Left hindlimb (tissue), 1 donor: ENCODE data around the gene TMEM121B.
"Not testable (repeated sequence)": the region's sequence is repeated elsewhere in the genome, so short reads cannot be mapped to it uniquely, and the experiment has no call there.

Source experiments
- DNase-seq: peaks from one replicate; pipeline ENCODE4 v3.0.0-alpha.2; 2018

TMEM121B gene

DNA sequence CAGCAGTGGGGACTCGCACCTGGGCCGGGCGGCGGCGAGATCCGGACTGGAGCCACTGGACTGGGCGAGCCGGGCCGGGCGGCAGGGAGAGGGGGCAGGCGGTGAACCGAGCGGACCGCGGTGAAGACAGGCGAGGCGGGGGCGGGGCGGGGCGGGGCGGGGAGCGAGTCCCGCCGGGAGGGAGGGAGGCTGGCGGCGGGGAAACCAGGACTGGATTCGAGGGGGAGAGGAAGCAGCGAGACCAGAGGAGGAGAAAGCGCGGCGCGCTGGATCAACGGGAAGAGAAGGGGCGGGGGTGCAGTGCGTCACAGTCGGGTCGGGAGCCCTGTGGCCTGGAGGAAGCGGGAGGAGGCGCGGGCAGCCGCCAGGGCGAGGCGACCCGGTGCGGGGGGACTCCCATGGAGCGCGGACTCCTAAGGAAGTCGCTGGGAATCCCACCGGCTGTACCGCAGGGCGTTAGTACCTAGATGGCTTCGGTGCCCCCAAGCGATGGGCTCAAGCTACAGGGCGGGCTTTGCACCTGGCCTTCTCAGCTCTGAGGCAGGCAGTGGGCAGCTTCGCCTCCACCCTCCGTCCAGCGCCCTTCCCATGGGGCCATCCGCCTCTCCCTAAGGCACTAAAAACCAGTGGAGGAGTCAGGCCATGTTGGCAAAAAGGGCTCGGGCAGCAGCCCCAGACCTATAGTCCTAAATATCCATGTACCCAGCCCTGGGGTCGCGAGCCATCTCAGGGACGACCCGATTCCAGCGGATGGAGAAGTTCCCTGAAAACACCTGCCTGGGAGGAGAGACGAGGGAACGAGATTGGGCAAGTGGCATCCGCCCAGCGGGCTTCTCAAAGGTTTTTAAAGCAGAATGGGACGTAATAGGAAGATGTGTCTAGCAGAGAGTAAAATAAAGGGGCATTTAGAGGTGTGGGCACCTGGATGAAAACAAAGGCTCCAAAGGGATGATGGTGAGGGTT, at the start of gene TMEM121B:
TSS of gene TMEM121B (minus strand) at position 128 of the 963 bp plus-strand sequence. CDS start 233 bp downstream, outside the sequence.
- peak; percentile 77 for DNase-seq

DNA sequence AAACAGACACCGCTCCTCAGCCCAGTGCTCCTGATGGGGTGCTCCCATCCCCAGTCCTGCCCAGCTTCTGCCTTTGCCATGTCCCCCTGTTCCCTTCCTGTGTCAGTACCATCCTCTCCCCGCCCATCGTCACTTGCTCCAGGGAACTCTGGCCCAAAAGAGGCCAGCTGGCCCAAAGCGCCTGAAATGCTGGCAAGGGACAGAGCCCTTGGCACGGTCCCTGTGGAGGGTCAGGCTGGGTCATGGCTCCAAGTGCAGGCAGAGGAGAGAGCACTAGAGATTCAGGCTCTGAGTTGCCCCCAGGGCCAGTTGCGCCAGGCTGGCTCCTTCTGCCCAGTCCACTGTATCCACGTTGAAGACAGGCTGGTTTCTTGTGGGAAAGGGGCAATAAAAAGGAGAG, 46.3 kb upstream of the TMEM121B start:
- DNase-seq, result no peak

DNA sequence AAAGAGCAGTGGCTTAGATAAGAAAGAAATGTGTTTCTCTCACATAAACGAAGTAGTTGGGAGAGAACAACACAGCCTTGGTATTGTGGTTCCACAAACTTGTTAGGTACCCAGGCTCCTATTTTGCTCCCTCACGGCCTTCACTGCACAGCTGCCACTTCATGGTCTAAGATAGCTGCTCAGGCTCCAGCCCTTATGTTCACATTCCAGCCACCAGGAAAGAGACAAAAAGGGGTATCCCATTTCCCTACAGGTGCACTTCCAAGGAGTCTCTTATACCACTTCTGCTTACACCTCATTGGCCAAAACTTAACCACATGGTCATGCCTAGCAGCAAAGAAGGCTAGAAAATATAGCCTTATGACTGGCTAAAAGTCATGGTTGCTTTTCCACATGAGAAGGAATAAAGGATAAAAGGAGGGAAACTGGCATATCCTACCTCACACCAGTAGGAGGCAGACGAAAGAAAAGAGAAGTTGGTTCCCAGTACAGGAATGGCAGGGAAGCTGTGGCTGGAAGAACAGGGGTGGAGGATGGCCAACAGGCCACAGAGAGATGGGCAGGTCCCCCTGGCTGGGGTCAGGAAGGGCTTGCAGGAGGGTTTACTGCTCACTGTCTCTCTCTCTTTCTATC, 43.3 kb upstream of the TMEM121B start:
- no peak for DNase-seq

DNA sequence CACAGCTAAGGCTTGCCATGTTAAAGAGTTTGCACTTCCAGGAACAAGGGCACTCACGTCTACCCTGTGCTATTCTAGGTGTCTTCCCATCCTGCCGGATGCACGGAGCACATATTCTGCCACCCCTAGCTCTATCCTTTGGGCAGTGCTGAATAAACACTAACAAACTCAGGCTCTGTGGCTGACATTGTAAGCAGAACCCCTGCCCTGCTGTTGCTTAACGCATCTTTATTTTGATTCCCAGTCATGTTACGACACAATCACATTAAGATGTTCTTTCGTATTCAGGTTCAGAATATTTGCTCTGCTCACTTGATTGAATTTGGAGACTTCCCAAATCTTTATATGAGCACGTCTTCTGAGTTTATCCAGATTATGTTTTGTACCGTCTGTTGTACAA, 41.6 kb upstream of the TMEM121B start:
- DNase-seq, result no peak

DNA sequence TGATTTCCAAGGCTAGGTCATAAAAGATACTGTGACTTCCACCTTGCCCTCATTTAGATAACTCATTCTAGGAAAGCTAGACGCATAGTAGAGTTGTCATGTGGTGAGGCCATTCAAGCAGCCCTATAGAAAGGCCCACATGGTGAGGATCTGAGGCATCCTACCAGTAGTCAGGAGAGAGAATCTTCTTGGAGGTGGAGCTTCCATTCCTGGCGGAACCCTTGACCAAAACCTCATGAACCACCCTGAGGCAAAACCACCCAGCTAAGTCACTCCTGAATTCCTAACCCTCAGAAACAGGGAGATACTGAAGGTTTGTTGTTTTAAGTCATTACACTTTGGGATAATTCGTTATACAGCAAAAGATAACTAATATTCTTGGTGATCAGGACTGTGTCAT, 40.8 kb upstream of the TMEM121B start:
- no peak for DNase-seq

DNA sequence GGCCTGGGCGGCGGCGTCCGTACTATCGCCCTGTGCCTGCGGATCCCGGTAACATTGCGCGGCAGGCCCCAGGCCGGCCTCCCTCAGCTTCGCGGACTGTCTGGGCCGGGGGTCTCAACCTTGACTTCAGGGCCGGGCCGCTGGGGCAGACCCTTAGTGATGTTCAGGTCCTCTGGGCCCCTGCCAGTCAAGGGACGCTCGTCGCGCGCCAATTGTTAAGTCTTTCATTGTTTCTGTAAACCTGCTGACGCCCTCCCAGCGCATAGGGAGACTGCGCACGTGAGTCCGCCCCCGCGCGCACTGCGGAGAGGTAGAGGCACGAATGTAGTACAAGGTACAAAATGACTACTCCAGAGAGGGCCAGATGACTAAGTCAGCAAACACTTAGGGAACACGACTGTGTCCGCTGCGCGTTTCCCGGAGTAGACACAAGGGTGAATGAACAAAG, 38.4 kb upstream of the TMEM121B start:
- peak; percentile 67 for DNase-seq

DNA sequence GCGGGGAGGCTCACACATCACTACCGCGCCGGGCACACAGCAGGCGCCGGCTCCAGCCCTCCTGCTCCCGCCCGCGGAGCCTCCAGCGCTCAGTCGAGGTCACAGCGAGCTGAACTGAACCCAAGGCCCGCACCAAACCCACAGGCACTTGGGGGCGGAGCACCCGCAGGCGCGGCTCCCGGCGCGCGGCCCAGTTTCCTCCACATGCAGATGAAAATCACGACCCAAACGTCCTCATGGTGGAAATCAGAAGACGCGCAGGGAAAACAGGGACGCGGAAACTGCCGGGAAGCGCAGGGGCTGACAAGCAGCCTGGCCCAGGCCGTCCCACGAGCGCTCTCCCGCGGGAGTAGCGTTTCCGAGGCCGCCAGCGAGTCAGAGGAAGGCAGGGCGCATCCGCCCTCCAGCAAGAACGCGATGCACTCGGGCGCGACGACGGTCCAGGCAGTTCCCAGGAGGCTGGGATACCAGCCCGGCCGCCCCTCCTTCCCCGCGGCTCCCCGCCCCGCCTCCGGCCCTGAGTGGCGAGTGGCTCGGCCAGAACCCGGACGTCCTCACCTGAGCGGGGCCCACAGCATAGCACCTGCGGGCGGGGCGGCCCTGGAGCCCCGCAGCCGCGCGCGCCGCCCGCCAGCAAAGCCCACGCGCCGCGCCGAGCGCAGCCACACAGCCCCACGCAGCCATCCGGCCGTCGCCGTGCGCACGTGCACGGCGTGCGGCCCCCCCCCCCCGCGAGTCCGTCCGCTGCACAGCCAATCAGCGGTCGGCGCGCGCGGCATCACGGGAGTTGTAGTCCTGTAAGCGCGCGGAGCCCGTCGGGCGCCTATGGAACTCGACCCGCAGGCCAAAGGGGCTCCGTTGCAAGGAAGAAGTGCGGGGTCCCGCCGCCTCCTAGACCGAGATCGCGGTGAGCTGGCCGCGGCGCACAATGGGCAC, 37.7 kb upstream of the TMEM121B start, which contains the start of gene HDHD5:
TSS of gene HDHD5 (minus strand) at position 710 of the 936 bp plus-strand sequence. CDS start at position 684, 26 bp downstream.
- DNase-seq, result peak; percentile 92

DNA sequence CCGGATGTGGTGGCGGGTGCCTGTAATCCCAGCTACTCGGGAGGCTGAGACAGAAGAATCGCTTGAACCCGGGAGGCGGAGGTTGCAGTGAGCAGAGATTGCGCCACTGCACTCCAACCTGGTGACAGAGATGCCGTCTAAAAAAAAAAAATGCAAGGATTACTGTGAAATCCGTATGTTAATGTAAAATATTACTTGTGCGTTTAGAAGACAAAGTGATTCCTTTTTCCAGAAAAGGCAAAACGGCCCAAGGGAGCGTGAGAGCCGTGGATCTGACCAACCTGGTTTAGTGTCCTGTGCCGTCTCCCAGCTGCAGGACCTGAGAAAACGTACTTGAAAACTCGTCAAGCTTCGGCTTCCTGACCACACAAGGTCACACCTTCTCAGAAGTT, 37.0 kb upstream of the TMEM121B start:
- no peak for DNase-seq

DNA sequence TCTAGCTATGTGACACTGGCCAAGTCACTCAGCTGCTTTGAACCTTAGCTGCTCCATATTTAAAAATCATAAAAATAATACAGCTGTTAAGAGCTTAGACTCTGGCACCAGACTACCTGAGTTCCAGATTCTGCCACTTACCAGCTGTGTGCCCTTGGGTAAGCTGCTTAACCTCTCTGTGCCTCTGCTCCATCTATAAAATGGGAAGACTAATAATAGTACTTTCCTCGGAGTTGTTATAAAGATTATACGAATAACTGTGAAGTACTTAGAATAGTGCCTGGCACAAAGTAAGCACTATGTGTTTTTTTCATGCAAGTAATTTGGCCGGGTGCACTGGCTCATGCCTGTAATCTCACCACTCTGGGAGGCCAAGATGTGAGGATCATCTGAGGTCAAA, 36.6 kb upstream of the TMEM121B start:
- no peak for DNase-seq

DNA sequence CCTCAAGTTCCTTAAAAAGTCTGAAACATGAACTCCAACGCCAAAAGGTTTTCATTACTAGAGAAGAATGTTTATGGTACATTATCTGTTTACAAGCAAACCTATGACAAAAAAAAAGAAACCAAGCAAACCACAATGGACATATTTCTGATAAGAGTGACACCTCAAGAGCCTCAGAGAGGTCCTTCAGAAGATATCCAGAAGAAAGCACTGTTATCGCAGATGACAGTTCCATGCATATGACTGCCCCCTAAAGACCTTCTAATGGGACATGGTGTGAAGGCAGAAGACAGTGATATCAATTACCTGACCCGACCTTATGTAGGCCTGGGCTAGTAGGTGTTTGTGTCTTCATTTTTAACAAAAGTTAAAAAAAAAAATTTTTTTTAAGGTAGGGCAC, 34.8 kb upstream of the TMEM121B start:
- DNase-seq, result no peak

DNA sequence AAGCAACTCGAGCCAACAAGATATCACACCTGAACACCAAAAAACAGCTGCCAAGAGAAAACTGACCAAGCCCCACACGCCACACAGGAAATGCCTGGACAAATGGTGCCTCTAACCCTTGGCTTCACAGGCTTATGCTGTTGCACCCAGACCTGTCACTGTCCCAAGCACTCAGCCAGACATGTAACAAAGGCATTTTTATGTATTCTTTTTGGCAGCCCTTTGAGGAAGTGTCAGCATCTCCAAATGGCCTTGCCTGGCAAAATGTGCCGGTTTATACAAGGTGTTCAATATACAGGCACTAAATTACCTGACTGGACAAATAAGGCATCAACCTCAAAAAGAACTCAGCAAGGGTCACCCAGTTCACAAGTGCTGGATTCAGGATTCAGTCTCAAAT, 31.8 kb upstream of the TMEM121B start:
- no peak for DNase-seq

DNA sequence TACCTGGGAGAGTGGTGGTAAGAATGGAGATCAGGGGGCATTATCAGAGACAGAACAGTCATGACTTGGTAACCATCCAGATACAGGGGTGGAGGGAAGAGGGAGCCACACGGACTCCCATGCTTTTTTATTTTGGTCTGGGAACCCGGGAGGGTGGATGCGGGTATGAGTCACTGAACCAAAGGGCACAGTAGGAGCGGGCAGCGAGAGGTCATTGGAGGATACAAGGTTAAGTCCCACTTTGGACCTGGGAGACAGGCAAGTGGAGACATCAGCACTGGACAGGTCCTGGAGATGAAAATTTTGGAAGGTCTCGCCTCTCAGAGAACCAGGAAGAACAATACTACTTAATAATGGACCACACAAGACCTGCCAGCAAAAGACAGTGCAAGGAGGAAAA, 31.2 kb upstream of the TMEM121B start:
- no peak for DNase-seq

DNA sequence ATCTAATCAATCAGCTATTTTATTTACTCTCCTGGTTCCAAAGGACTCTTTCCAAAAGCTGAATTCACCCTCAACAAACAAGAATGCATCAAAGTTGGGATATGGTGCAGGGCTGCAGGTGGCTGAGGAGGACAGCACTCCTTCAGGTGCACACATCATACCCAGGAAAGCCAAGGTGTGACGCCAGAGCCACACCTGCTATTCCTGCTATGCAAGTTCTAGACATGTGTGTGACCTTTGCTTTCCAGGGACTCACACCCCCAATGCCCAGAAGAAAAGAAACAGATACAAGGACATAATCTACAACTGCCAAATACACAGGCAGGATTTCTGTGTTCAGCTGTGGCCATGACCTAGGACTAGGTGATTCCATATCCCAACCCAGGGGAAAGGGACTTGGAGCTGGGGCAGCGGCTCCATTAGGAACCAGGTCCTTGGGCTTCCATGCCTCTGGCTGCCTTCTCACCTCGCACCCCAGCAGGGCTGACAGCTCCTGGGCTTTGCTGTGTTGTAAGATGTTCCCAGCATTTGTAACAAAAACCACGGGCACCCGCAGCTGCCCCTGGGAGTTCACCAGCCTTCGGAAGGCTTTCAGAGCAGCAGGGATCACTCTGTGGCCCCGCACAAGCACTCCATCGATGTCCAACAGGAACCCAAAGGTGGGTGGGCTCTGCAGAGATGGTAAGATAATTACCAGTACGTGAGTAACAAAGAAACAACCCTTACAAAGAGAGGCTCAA, 28.1 kb upstream of the TMEM121B start:
- DNase-seq, result no peak

DNA sequence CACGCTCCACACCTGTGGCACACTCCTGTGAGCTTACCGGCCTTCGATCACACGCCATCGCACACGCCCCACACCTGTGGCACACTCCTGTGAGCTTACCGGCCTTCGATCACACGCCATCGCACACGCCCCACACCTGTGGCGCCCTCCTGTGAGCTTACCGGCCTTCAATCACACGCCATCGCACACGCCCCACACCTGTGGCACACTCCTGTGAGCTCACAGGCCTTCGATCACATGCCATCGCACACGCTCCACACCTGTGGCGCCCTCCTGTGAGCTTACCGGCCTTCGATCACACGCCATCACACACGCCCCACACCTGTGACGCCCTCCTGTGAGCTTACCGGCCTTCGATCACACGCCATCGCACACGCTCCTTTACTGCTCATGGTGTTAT, 26.3 kb upstream of the TMEM121B start:
- not testable (repeated sequence) for DNase-seq

DNA sequence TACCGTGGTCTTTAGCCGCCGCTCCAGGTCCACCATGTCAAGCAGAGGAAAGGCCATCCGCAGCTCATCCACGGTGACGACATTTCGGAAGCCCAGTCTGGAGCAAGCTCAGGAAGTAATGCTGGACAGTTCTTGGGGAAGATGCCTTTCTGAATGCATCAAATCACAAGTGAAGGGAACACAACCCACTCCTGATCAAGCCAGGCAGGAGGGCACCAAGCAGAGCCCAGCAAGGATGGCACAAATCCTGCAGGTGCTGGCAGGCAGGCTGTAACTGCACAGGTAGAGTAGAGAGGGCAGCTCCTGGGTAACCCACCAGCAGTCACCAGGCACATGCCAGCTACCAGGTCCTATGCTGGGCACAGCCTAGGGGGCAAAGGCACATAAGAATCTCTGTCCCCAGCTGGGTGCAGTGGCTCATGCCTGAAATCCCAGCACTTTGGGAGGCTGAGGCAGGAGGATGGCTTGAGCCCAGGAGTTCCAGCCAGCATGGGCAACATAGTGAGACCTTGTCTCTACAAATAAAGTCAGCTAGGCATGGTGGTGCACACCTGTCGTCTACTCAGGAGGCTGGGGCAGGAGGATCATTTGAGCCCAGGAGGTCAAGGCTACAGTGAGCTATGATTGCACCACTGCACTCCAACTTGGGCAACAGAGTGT, 24.0 kb upstream of the TMEM121B start:
- no peak for DNase-seq

DNA sequence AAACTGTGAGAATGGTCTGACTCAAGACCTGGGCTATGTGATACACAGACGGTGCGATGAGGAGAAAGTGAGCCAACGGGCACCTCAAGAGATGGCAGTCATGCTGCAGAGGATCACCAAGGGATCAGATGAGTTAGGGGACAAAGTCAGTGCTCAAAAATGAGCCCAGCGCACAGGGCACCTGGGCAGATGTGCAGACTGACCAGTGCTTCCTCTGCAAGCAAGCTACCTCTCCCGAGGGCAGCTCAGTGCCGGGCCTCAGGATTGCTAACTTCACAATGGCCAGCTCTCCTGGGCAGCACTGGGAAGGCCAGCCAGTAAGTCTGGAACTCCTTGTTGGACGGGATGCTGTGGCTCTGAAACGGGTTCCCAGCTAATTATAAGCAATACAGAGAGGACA, 22.7 kb upstream of the TMEM121B start:
- no peak for DNase-seq

DNA sequence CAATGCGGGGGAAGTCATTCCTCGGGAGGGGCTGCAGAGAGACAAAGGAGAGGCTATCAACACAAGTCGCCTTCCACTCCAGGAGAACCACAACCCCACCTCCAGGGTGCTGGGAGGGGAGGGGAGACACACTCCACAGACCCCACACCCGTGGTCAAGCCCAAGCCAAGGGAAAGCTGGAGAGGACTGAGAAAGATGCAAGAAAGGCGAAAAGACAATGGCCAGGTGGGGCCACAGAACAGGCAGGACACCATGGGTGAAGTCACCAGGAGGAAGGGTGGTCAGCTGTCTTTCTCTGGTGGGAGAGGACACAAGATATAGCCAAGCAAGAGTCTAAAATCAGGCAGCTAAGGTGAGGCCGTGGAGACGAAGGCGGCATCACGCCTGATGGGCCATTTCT, 21.9 kb upstream of the TMEM121B start:
- DNase-seq, result no peak

DNA sequence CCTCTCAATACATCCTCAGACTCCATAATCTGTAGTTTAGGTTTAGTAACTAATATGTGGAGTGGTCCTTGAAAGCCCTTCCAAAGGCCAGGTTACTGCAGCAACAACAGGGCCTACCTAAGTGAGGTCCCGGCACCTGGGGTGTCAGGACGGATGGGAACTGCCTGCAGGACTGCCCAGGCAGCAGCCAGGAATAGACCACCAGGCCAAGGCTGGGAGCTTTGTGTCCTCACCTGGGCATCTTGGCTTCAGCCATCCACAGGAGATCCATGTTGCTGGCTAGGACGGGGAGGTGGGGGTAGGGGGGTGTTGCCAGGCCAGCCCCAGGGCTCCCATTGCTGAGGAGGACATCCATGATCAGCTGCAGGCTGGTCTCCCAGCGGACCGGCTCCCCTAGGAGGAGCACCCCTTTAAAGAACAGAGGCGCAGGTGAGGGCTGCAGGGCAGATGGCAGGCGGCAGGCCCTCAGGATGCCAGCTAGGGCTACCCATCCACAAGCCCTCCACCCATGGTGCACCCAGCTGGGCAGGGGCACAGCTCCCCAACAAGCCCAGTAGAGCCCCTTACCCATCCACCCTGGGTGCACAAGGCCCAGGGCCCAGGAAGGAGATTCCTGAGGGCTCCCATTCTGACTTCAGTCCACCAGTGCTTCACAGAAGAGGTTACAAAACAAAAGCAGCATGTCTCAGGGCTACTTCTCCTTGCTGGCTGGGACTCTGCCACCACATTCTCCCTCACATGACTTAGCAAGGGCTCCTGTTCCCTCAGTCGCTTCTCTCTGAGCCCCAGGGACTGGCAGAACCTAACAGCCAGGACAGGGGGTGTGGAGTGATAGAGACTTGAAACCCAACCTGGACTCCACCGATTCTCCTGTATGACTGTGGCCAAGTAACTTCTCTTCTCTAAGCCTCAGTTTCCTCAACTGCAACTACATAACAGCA, 19.9 kb upstream of the TMEM121B start:
- no peak for DNase-seq

DNA sequence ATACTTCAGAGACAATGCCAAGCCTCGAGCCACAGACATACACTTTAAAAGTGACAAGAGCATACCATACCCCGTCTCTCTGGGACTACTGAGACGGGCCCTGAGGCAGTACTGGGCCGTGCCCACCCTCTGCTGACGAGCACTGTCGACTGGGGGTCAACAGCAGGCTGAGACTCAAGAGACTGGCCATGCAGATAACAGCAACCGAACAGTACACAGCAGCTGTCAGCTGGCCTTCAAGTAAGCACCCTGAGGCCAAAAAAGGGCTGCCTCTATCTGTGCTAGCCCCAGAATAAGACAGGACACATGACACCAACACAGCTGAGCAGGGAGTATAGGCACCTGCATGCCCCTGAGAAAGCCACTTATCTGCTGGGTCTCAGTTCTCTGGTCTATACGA, 18.9 kb upstream of the TMEM121B start:
- no peak for DNase-seq

DNA sequence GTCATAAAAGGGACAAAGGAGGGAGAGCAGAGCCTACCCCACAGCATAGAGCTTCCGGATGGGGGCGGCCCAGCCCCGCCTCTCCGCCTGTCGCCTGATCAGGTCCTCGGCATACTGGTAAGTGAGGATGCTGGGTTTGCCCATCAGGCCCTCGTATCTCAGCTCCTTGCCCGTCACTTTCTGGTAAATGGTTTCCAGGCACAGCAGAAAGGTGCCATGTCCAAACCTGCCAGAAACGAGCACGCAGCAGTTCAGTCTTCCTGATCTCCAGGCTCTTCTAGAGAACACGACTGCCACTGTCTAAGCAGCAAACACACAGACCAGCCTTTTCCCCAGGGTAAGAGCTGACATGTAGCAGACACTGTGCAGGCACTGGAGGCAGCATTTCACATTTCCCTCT, 17.4 kb upstream of the TMEM121B start:
- no peak for DNase-seq
